ENCODE measurements around the gene RPL10A. TPM values are rescaled to one million over a fixed set of nuclear protein-coding genes. Genes with fewer than 3 reads are reported as not detected.

RPL10A gene
- polyA plus RNA-seq, 2 of the 4 experiments (the other 2 are of a cell fraction) = 1,150 to 1,645 TPM

DNA sequence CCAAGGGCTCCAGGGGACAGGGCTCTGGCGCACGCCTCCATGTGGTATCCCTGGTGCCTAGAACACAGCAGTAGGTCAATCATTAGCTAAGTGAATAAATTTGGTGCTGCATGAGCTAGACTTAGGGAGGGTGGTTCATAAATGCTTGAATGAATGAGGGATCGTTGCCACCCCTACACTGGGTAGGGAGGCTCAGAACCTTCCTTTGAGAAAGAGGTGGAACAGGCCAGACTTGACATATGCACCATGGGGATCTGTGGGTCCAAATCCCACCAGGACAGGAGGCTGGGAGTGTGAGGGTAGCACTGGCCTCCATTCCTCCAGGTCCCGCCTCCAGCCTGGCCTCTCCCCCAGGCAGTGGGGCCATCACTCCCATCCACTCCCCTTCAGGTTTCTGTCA, 14.9 kb downstream of the RPL10A start (continued):
- no peak for TF ChIP-seq CTCF (IDR thresholded peaks at IDR 0.05)

- ChIA-PET POLR2A (no interaction called here), CTCF (interaction anchor here (0.5 to 1.1 kb wide), 4 partner anchors 8 to 769 kb away, joined by 3 to 4 read pairs (median 3); no protein-coding TSS in a partner anchor)
- FAIRE-seq (no peak), DNase-seq (ENCODE audit: low read depth in 1 of 2, low spot score in 1 of 2) (no peak), ATAC-seq (no peak)
- Histone ChIP-seq H3K4me1 (peaks cover 24% of the 10 kb centered on the region), H3K27ac (no peak overlapping the region), H3K4me2 (no peak overlapping the region), H3K9me3 (no peaks in the 10 kb centered on the region), H3K4me3 (no peak overlapping the region)
- TF ChIP-seq HEYL (CRISPR knock-in tag; IDR thresholded peaks at IDR 0.05) = no peak
- TF ChIP-seq NR3C1 (IDR thresholded peaks at IDR 0.05) = no peak
- TF ChIP-seq HOXB5 (CRISPR knock-in tag; IDR thresholded peaks at IDR 0.05) = no peak
- no peak for TF ChIP-seq ESRRA (IDR thresholded peaks at IDR 0.05; ENCODE audit: borderline replicate concordance, low read length)
- TF ChIP-seq MAX (IDR thresholded peaks at IDR 0.05) = no peak
- TF ChIP-seq CHD2 (IDR thresholded peaks at IDR 0.05; ENCODE audit: low read length, partially characterized antibody) = no peak
- no peak for TF ChIP-seq SREBF2 (IDR thresholded peaks at IDR 0.05)
- TF ChIP-seq EHMT2 (IDR thresholded peaks at IDR 0.05; ENCODE audit: low read depth) = no peak
- no peak for TF ChIP-seq HMGXB4 (CRISPR knock-in tag; IDR thresholded peaks at IDR 0.05; ENCODE audit: borderline replicate concordance)
- TF ChIP-seq FOSB (CRISPR knock-in tag; IDR thresholded peaks at IDR 0.05) = no peak
- TF ChIP-seq KDM5A (IDR thresholded peaks at IDR 0.05) = no peak
- TF ChIP-seq JUNB (IDR thresholded peaks at IDR 0.05) = no peak
- no peak for TF ChIP-seq JUN (IDR thresholded peaks at IDR 0.05)
- TF ChIP-seq CHD4 (IDR thresholded peaks at IDR 0.05; ENCODE audit: borderline replicate concordance) = no peak
- no peak for TF ChIP-seq ZSCAN20 (CRISPR knock-in tag; IDR thresholded peaks at IDR 0.05)
- TF ChIP-seq CBX8 (IDR thresholded peaks at IDR 0.05) = no peak
- TF ChIP-seq ZFP36 (IDR thresholded peaks at IDR 0.05; ENCODE audit: borderline replicate concordance, partially characterized antibody) = no peak
- TF ChIP-seq NPAS2 (CRISPR knock-in tag; IDR thresholded peaks at IDR 0.05; ENCODE audit: borderline replicate concordance) = no peak
- TF ChIP-seq PHF8 (IDR thresholded peaks at IDR 0.05; ENCODE audit: borderline replicate concordance, low read depth) = no peak
- TF ChIP-seq ZC3H11A (IDR thresholded peaks at IDR 0.05) = no peak
- 94% methylated on average over 2 of the region's 3 CpGs for WGBS (ENCODE audit: missing lambda C conversion rate)
Observed at GRCh38 chr6:35483490-35483889, 15.3 kb downstream of the RPL10A start.

DNA sequence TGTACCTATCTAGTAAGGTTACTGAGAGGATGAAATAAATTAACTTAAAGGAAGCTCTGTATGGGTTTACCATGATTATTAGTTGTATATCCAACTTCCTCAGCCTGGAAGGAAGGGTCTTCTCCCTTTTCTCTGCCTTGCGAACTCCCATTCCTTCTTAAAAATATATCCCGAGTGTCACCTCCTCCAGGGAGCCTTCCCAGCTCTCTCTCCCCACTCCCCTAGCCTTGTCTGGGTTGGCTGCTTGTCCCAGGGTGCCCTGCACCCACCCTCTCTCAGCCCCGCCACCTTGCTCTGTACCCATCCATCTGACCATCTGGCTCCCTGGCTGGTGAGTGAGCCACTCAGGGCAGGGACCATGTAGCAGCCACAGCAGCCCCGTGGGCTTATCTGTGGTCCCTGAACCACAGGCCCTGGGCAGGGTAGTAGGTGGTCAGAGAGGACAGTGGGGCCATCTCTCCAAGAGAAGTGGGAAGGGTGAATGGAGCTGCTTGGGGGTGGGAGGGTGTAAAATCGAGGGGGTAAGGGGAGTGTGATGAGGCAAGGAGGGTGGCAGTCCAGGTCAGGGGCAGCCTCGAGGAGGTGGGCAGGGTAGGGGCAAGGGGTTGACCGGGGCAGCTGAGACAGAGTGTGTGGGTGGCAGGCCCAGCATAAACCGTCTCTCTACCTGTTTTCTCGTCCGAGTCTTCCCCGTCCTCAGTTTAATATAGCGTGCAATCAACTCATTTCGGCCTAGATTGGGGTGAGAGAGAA, 15.9 kb downstream of the RPL10A start:
- Histone ChIP-seq H3K9me3 (no peaks in the 10 kb centered on the region), H3K4me2 (no peak overlapping the region), H3K4me1 (peaks cover 25% of the 10 kb centered on the region), H3K4me3 (no peak overlapping the region), H3K27ac (no peak overlapping the region; a peak in 1 of 6 replicates)
- TF ChIP-seq ZFP36 (IDR thresholded peaks at IDR 0.05; ENCODE audit: borderline replicate concordance, partially characterized antibody) (peak; percentile 42), HOXA7 (CRISPR knock-in tag; IDR thresholded peaks at IDR 0.05) (no peak), CTCF (IDR thresholded peaks at IDR 0.05) (no peak), CBX2 (IDR thresholded peaks at IDR 0.05; ENCODE audit: borderline replicate concordance, low read depth) (no peak)
- FAIRE-seq (no peak), ATAC-seq (no peak), DNase-seq (ENCODE audit: low read depth in 1 of 2, low spot score in 1 of 2) (no peak)
- WGBS (ENCODE audit: missing lambda C conversion rate) = 93% methylated on average over 10 of the region's 13 CpGs
- ChIA-PET CTCF (interaction anchor here (0.5 to 1.1 kb wide), 6 partner anchors 8 to 770 kb away, joined by 3 to 4 read pairs (median 3); partner anchors contain the start of gene PPARD), POLR2A (no interaction called here)

Measured in A549 (cell line).